Retina (tissue), 1 donor: Measurements from ENCODE around the gene SDCBP2.
A peak's percentile ranks its signal among the peaks of the same experiment; 100 is the strongest.

Experiments
- DNase-seq: peaks from one replicate; pipeline ENCODE4 v3.0.0-alpha.2; 2016

The SDCBP2 gene

GRCh38 chr20:1327827-1328679, 886 bp downstream of the SDCBP2 start:
- DNase-seq, result no peak

GRCh38 chr20:1327241-1327653, 1.7 kb downstream of the SDCBP2 start:
- DNase-seq, result no peak

DNA sequence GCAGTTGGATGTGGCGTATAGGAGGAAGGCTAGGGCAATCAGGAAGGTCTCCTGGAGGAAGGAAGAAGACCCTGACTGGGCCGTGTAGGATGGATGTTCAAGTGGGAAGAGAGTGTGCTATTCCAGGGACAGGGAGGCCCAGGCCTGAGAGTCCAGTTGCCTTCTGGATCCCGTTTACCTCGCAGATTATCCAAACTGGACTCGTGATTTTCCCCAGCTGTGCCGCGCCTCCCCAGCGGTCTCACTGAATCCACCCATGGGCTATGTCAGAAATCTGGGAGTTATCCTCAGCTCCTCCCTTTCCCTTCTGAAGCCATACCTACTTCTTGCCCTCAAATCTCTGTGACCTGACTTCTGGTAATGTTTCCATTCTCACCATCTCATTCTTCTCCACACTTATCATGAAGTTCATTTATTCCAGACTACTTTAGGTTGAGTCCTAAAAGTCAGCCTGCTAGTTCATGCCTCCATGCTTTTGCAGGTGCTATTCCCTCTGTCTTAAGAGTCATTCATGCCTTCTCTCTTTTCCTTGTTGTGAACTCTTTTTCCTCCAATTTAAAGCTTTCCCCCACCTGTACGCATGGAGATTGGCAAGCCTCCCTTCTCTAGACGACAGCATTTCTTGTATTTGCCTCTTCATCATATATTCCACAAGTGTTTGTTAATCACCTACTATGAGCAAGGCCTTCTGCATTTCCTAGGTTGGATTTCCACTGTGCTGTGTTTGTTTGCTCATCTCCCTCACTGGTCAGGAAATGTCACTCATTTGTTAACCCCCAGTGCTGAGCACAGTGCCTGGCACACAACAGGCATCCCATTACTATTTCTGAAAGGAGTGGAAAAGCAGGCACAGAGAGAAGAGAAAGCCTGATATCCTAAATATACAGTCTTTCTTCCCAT, 2.7 kb downstream of the SDCBP2 start:
- DNase-seq, result no peak

DNA sequence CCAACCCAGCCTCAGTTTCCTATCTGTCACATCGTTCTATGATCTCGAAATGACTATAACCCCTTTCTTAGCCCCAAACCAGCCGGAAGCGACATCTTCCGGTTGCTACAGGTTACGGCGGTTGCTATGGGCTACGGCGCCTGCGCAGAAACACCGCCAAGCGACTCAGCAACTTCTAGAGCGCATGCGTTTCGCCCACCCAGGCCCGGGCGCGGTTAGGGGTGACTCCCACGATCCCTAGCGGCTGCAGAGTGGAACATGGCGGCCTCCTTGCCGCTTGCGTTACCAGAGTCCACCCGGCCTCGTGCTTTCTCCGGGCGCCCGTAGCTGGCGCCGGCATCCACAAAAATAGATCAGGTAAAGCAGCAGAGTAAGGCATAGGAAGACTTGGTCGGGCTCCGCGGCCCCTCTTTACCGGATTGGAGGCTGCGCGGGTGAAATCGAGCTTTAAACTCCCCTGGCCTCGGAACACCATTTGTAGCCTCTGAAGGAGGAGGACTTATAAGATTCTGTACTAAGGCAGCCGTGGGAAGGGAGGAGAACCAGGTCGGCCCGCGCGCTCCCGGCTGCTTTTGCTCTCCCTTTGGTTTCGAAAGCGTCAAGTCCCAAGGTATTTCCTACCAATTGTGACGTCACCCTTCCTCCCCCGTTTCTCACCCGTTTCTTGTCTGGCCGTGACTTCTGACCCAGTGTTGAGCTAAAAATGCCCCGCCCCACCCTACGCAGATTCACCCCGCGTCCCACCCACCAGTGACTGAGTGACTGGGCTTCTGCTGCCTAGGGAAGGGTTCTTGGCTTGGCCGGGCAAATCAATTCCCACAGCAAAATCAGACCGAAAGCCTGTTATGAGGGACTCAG, 3.5 kb downstream of the SDCBP2 start:
- peak; percentile 95 for DNase-seq

DNA sequence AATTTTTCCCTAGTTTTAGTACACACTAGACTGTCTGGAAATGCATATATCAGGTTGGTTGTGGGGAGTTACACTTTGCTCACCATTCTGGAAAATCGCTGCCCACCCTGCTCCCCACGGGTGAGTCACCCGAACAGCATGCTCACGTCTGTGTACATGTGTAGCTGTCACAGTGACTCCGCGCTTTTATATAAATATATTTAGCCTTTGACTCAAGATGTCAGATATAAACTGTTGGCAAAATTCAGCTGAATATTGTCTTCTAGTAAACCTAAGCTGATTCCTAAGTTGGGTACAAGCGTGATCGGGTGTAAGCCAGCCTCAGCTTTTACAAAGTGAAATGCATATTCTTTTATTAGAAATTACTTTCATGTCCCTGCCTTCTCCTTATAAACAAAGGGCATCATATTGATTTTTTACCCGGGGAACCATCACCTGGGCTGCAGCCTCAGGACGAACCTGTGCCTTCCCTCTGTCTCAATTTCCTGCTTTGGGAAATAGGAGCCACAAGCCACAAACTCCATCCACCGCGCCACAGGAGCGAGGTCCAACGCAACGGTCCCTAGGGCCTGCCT, 4.3 kb downstream of the SDCBP2 start:
- DNase-seq, result no peak

DNA sequence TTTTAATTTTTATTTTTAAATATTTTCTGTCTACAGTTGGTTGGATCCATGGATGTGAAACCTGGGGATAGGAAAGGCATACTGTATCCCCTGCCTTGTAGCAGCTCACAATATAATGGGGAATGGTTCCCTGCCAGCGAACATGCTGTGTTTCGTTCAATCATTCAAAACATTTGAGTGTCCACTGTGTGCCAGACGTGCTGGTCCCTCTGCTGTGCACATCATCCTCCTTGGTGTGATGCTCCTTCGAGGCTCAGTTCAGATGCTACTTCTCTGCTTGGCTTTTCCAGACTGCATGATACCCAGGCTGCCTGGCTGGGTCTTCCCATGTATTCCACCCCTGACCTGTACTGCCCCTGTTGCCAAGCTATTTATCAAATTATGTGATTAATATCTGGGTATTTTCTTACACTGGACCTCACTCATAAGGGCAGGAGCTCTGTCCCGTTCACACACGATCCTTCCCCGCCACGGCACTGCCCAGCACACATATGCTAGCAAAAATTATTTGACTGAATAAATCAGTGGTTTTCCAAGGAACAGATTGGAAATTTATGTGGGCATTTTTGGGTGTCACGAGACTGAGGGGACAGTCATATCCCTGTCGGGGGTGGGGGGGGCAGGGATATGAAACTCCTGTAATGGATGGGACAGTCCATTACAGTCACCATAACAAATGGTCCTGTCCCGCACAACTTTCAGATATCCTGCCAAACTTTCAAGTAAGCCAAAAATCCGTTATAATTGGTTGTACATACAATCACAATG, 4.9 kb downstream of the SDCBP2 start:
- DNase-seq, result no peak

DNA sequence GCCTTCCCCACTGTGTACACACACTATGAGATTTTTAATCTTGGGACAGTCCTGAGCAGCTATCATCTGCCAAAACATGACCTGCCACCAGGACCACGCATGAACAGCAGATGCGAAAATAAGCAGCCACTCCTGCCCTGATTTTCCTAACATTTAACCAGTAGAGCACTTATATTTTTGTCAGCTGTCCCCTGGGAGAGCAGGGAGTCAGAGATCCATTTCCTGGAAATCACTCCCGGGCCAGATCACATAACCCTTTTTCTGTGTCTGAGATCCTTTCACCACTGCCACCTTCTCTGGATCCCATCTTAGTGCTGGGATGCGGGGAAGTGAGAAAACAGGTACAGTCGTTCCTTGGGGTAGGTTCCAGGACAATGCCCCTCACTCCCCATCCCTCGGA, 5.7 kb downstream of the SDCBP2 start:
- DNase-seq, result no peak

DNA sequence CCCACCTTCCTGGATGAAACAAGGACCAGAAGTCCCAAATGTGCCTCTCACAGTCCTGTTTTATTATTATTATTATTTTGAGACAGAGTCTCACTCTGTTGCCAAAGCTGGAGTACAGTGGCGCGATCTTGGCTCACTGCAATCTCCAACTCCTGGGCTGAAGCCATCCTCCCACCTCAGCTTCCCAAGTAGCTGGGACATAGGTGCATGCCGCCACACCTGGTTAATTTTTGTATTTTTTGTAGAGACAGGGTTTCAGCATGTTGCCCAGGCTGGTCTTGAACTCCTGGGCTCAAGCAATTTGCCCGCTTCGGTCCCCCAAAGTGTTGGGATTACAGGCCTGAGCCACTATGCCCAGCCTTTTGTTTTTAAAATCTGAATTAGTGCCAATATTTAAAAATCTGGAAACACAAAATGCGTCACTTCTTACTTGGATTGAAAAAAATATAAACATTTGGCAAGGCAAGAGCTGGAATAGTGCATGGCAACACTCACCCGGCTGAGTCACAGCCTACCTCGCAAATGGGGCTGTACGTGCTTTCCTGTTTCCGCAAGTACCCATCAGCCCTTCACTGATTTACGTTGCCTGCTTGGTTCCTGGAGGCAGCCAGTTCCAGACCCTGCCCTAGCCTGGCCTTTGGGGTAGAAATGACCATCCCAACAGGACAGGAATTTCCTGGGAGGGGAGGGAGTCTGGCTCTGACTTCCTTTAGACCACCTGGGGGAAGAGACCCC, 6.3 kb downstream of the SDCBP2 start:
- DNase-seq, result no peak

DNA sequence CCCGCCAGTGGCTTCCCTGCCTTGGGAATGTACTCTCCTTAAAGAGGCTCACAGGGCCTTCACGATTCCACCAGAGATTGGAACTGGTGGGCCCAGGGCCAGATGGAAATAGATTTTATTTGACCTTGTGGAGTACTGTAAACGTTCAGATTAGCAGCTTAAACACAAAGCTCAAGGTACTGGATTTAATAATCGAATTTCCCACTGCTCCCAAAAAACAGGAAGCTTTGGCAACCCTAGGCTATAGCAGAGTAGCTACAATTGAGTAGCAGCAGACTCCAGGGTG, 7.3 kb downstream of the SDCBP2 start:
- DNase-seq, result no peak

DNA sequence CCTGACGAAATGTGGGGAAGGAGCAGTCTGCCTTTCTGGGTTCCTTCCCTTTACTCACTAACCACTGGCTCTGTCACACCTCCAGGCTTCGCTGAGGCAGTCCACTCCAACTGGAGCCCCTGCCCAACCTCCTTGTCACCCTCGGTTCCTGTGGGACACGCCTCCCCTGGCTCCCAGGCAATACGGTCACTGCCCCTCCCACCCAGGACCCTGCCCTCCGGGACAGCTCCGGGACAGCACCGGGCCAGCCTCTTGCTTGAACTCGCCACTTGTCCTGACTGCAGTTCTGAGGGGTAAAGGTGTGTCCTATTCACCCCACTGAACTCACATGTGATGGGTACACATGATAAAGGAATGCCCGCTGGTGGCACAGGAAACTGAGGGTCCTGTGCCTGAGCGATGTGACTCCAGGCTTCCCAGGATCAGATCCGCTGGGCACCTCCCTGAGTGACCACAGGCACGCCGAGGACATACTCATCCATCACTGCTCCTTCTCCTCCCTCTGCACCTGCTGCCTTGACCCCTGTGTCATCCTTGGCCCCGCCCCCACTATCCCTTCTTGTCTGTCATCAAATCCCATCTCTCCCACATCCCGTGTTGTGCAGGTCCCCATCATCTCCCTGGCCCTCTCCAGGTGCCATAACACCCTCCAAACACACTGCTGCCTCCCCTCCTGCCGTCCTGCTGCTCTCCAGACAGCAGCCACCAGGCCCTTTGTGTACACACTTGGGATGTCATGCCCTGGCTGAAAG, 7.9 kb downstream of the SDCBP2 start:
- no peak for DNase-seq

- no peak for DNase-seq
These were observed 8.9 kb downstream of the SDCBP2 start for GRCh38 chr20:1320016-1320415.

DNA sequence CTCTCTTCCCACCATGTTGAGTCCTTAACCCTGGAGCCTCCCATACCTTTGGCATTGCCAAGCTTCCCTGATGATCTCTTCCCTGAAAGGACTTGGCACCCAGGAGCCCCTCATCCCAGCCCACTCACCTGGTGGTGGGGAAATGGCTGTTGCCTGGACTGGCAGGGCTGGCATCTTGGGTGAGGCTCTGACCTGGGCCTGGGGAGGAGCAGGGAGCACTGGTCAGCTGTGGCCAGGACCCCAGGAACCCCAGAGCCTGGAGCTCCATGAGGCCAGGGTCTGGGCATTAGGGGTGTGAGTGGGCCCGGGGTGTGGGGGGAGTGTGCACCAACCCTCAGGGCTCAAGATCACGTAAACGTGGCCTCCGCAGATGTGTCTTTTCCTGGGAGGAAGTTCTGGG, 9.5 kb downstream of the SDCBP2 start:
- DNase-seq, result no peak

DNA sequence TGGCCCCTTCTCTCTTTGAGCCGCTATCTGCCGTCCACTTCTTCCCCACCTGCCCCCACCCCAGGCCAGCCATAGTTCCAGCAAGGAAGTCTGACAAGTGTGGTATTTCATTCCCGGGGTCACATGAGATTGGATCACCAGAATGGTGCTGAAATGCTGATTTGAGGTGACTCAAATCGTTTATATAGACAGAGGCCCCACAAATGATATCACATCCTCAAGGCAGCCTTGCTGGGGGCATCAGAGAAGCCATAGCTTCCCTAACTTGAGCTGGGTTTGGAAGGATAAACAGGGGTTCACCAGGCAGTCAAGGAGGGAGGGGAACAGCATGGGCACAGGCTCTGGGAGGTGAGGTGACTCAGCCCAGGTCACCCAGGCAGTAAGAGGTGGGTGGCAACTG, 9.9 kb downstream of the SDCBP2 start:
- no peak for DNase-seq

- no peak for DNase-seq
These were observed 11.2 kb downstream of the SDCBP2 start for GRCh38 chr20:1317545-1318255.

DNA sequence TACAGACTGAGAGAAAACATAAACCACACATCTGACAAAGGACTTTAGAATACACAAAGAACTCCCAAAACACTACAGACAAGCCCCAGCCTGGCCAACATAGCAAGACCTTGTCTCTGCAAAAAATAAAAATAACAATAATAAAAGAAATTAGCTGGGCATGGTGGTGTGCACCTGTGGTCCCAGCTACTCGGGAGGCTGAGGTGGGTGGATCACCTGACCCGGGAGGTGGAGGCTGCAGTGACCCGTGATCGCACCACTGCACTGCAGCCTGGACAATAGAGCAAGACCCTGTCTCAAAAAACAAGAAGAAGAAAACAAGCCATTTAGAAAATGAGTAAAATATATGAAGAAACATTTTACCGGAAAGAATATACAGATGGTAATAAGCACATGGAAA, 13.1 kb downstream of the SDCBP2 start:
- DNase-seq, result no peak

DNA sequence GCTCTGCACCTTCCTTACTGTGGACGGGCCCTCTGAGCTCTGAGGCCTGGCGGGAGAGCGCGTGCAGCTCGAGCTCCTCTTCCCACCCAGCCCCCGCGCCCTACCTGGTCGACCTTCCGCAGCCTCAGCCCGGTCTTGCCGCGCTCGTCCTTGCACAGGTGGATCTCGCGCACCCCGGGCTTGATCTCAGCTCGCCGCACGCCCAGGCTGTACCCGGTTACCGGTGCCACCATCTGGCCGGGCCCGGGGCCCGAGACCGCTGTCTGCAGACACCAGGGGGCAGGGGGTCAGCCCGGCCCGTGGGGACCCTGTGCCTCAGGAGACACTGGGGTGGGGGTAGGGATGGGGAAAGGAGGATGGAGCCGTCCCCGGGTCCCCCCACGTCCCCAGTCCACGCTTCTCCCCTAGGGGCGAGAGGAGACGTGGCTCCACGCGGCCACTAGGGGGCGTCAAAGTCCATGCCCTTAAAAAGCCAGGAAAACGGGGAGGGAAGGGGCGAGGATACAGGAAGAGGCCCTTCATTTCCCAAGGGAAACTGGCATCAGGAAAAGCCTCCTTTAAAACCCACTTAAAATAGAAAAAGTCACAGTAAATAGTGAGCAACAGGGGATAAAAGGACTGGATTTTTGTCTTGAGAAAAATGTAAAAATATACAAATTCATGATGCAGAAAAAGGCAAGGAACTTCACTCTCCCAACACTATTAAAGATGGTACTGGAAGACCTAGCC, 15.5 kb downstream of the SDCBP2 start:
- DNase-seq, result peak; percentile 88

DNA sequence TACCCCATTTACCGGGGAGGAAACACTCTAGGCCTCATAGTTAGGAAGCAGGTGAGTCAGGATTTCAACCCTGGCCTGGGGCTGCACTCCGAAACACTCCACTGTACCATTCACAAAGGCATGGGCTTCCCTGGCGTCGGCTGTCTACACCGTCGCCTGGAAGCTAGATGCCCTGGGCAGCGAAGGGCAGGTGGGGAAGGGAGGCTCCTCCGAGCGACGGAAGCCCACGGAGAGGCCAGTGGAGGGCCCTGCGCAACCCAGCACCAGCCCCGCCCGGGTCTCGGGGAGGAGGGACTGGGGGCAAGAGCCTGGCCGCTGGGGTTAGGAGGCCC, 16.1 kb downstream of the SDCBP2 start:
- DNase-seq, result no peak

DNA sequence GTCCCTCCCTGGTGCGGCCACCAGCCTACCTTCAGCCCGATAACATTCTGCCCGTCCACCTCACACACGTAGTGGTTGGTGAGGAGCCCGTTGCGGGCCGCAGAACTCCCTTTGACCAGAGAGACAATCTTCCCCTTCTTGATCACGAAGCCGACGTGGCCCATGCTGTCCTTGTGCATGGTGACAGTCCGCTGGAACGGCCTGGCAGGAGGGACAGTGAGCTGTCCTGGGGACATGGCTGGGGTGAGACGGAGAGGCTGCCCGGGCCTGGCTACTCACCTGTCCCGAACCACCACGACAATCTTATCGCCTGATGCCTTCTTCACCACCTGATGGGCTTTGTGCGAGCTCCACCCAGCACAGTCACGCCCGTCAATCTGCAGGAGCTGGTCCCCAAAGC, 16.6 kb downstream of the SDCBP2 start:
- DNase-seq, result no peak

GRCh38 chr20:1310506-1311190, 18.3 kb downstream of the SDCBP2 start:
- no peak for DNase-seq
